Measurements from ENCODE around the gene BEST1.

DNA sequence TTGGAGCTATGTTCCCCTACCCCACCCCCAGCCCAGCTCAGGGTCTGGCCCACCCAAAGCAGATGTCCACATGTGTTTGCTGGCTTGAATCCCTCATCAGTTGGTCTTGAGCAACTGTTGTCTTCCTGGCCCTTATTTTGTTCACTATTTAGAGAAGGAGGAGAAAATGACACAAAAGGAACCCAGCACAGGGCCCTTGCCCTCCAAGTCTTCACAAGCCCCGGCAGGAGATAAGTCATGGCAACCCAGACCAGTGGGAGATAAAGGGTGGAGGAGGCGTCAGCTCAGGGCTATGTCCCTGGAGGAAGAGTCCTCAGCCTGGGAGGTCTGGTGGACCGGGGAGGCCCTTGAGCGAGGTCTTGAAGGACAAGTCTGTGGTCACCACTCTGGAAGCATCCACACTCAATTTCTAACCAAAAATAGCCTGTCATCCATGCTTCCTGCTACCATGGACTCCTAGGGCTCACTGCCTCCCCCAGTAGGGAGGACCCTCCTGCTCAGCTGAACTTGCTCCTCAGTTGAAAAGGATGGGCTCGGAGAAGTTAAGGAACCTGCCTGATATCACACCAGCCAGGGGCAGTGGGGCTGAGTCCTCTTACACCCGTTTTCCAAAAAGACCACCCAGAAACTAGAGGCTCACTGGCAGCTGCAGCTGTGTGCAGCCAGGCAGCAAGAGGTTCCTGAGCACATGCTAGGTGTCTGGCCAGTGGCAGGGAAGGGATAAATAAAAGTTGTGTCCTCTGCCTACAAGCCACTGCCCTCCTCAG is 31.0 kb upstream of the BEST1 start:
- TF ChIP-seq CTCF (conservative IDR thresholded peaks at IDR 0.05 in 1 of 2, IDR thresholded peaks at IDR 0.05 in 1 of 2; ENCODE audit: low read depth in 1 of 2, low read length in 2 of 2) (no peak), EZH2 (IDR thresholded peaks at IDR 0.05; ENCODE audit: low read length, missing control alignments) (no peak)
